ENCODE measurements around the gene LIPJ. TPM values are rescaled to one million over a fixed set of nuclear protein-coding genes. Genes with fewer than 3 reads are reported as not detected.

The LIPJ gene
- total RNA-seq, 2 donors from 2014 or later: not detected

- Mint-ChIP-seq H3K4me3 (no peak overlapping the region), H3K36me3 (ENCODE audit: low read depth) (no peaks in the 10 kb centered on the region), H3K27me3 (ENCODE audit: insufficient read depth) (peaks cover 4% of the 10 kb centered on the region), H3K9me3 (peaks cover 23% of the 10 kb centered on the region), H3K4me1 (peaks cover 9% of the 10 kb centered on the region), H3K27ac (no peak overlapping the region)
- no peaks in the 10 kb centered on the region for H3K4me1 ChIP-seq (ENCODE audit: control insufficient read depth, insufficient read depth, low read length)
- no peak overlapping the region for H3K9ac ChIP-seq (ENCODE audit: extremely low read depth, low read length, poor library complexity, severe bottlenecking)
- TF ChIP-seq CTCF (conservative IDR thresholded peaks at IDR 0.05): no peak
- H3K9me3 ChIP-seq (ENCODE audit: control insufficient read depth, low read length): no peaks in the 10 kb centered on the region
- no peaks in the 10 kb centered on the region for H3K27me3 ChIP-seq (ENCODE audit: control insufficient read depth, insufficient read depth, low read length, poor library complexity, severe bottlenecking)
- no peak overlapping the region for H3K4me3 ChIP-seq (ENCODE audit: low read length)
- no peak overlapping the region for H3K27ac ChIP-seq (ENCODE audit: low read depth, low read length)
- no peak for DNase-seq
- H3K36me3 ChIP-seq (ENCODE audit: control insufficient read depth, insufficient read depth, low read length): no peaks in the 10 kb centered on the region
Observed at GRCh38 chr10:88624840-88625239, 38.3 kb downstream of the LIPJ start.

- Mint-ChIP-seq H3K4me3 (no peak overlapping the region), H3K4me1 (no peaks in the 10 kb centered on the region), H3K27ac (no peak overlapping the region), H3K36me3 (ENCODE audit: low read depth) (no peaks in the 10 kb centered on the region), H3K27me3 (ENCODE audit: insufficient read depth) (peaks cover 14% of the 10 kb centered on the region), H3K9me3 (peaks cover 17% of the 10 kb centered on the region)
- DNase-seq: no peak
- WGBS, 2 experiments (ENCODE audit: insufficient coverage in 1 of 2, insufficient read length in 1 of 2): 92% methylated on average over 2 of the region's 2 CpGs; no CpG with 5 or more reads in 1 of the 2 experiments
- no peak for TF ChIP-seq CTCF (conservative IDR thresholded peaks at IDR 0.05)
- Histone ChIP-seq H3K4me1 (ENCODE audit: control insufficient read depth, insufficient read depth, low read length) (no peaks in the 10 kb centered on the region), H3K27me3 (ENCODE audit: control insufficient read depth, insufficient read depth, low read length, poor library complexity, severe bottlenecking) (no peaks in the 10 kb centered on the region), H3K36me3 (ENCODE audit: control insufficient read depth, insufficient read depth, low read length) (no peaks in the 10 kb centered on the region), H3K9me3 (ENCODE audit: control insufficient read depth, low read length) (peaks cover 11% of the 10 kb centered on the region), H3K9ac (ENCODE audit: extremely low read depth, low read length, poor library complexity, severe bottlenecking) (no peak overlapping the region), H3K27ac (ENCODE audit: low read depth, low read length) (no peak overlapping the region), H3K4me3 (ENCODE audit: low read length) (no peak overlapping the region)
Observed at GRCh38 chr10:88640186-88640585, 53.6 kb downstream of the LIPJ start.

- WGBS, 2 experiments (ENCODE audit: insufficient coverage in 1 of 2, insufficient read length in 1 of 2): 89 to 91% methylated on average over 5 to 6 of the region's 6 CpGs
- Histone ChIP-seq H3K9me3 (ENCODE audit: control insufficient read depth, low read length) (peaks cover 11% of the 10 kb centered on the region), H3K27me3 (ENCODE audit: control insufficient read depth, insufficient read depth, low read length, poor library complexity, severe bottlenecking) (no peaks in the 10 kb centered on the region), H3K36me3 (ENCODE audit: control insufficient read depth, insufficient read depth, low read length) (no peaks in the 10 kb centered on the region), H3K4me1 (ENCODE audit: control insufficient read depth, insufficient read depth, low read length) (no peaks in the 10 kb centered on the region), H3K27ac (ENCODE audit: low read depth, low read length) (no peak overlapping the region), H3K4me3 (ENCODE audit: low read length) (no peak overlapping the region), H3K9ac (ENCODE audit: extremely low read depth, low read length, poor library complexity, severe bottlenecking) (no peak overlapping the region)
- no peak for DNase-seq
- Mint-ChIP-seq H3K4me3 (no peak overlapping the region), H3K36me3 (ENCODE audit: low read depth) (no peaks in the 10 kb centered on the region), H3K9me3 (peaks cover 14% of the 10 kb centered on the region), H3K4me1 (no peaks in the 10 kb centered on the region), H3K27ac (no peak overlapping the region), H3K27me3 (ENCODE audit: insufficient read depth) (peaks cover 22% of the 10 kb centered on the region)
- no peak for TF ChIP-seq CTCF (conservative IDR thresholded peaks at IDR 0.05)
Observed at GRCh38 chr10:88642209-88642608, 55.6 kb downstream of the LIPJ start.

Data from endodermal cell (in vitro differentiated cells).